Calu3 (cell line): ENCODE data around the gene ERLEC1. TPM values are rescaled to one million over a fixed set of nuclear protein-coding genes. Genes with fewer than 3 reads are reported as not detected.

ENCODE experiments used
- BruUV-seq: library from RNA; stranded (reverse); fragments of 400-500 nt; replicated peaks from 2 replicates; lab custom pipeline; 2021; lab: Mats Ljungman, UMichigan
- CTCF ChIA-PET: fragments of 300-600 bp; sonication (Branson Sonifier 250); formaldehyde crosslinking; loops from one replicate; lab custom pipeline; 2022; ENCODE audit warnings: antibody characterized with exemption; lab: Charles Lee
- DNase-seq: peaks from one replicate; pipeline ENCODE4 v3.0.0; 2022
- H3K27ac Mint-ChIP-seq: one replicate; pipeline ENCODE4 v1.8.0; 2022; ENCODE audit warnings: mixed read lengths; ENCODE audit not compliant: unreplicated experiment
- H3K27me3 Mint-ChIP-seq: one replicate; pipeline ENCODE4 v1.8.0; 2022; ENCODE audit warnings: mixed read lengths; ENCODE audit not compliant: unreplicated experiment
- H3K36me3 Mint-ChIP-seq: one replicate; pipeline ENCODE4 v1.8.0; 2022; ENCODE audit warnings: mild to moderate bottlenecking, moderate library complexity, mixed read lengths; ENCODE audit not compliant: insufficient read depth, unreplicated experiment
- H3K4me1 Mint-ChIP-seq: one replicate; pipeline ENCODE4 v1.8.0; 2022; ENCODE audit warnings: mild to moderate bottlenecking, low read depth, mixed read lengths; ENCODE audit not compliant: unreplicated experiment
- H3K4me3 Mint-ChIP-seq: one replicate; pipeline ENCODE4 v1.8.0; 2022; ENCODE audit warnings: mild to moderate bottlenecking, low read depth, moderate library complexity, mixed read lengths; ENCODE audit not compliant: unreplicated experiment
- H3K9me3 Mint-ChIP-seq: one replicate; pipeline ENCODE4 v1.8.0; 2022; ENCODE audit warnings: low read depth, mixed read lengths; ENCODE audit not compliant: unreplicated experiment
- intact Hi-C: fragments of 100-400 bp; cut with micrococcal nuclease; formaldehyde crosslinking; loops from one replicate; pipeline ENCODE4 v1.10.0; 2022; ENCODE audit not compliant: unreplicated experiment
- total RNA-seq: library from RNA; stranded (reverse); gene quantifications from 2 replicates; pipeline ENCODE4 v1.2.3, GENCODE V29; 2022
- TF ChIP-seq, protein P1 (sequence below): fragments of 200-600 bp; IDR thresholded peaks from one replicate; pipeline ENCODE4 v1.8.0; 2022; ENCODE audit warnings: antibody characterized with exemption; ENCODE audit not compliant: unreplicated experiment

The ERLEC1 gene
- total RNA-seq, 1 experiment from 2014 or later: 51.9 TPM

DNA sequence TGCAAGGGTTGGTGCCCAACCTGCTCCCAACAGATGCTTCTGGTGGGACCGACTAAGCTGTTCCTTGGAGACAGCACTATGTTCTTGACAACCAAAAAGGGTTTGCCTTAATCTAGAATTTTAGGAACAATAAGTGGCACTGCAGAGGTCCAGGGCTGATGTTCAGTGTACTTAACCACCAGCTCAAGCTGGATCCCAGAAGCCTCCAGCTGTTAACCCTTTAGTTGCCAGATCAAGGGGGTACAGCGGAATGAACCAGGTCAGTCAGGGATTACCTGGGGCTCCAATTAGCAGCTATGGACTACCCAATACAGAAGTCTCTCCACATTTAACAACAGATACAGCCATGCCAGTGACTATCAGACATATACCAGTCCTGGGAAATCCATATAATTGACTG lies 69.4 kb downstream of the ERLEC1 start:
- intact Hi-C loops: no loop called here
- BruUV-seq: no TSS peak
- H3K4me1 Mint-ChIP-seq: peaks cover 22% of the 10 kb centered on the region
- H3K9me3 Mint-ChIP-seq: no peaks in the 10 kb centered on the region
- H3K4me3 Mint-ChIP-seq: no peak overlapping the region
- DNase-seq: no peak
- H3K27ac Mint-ChIP-seq: no peak overlapping the region
- TF ChIP-seq, protein P1, sequence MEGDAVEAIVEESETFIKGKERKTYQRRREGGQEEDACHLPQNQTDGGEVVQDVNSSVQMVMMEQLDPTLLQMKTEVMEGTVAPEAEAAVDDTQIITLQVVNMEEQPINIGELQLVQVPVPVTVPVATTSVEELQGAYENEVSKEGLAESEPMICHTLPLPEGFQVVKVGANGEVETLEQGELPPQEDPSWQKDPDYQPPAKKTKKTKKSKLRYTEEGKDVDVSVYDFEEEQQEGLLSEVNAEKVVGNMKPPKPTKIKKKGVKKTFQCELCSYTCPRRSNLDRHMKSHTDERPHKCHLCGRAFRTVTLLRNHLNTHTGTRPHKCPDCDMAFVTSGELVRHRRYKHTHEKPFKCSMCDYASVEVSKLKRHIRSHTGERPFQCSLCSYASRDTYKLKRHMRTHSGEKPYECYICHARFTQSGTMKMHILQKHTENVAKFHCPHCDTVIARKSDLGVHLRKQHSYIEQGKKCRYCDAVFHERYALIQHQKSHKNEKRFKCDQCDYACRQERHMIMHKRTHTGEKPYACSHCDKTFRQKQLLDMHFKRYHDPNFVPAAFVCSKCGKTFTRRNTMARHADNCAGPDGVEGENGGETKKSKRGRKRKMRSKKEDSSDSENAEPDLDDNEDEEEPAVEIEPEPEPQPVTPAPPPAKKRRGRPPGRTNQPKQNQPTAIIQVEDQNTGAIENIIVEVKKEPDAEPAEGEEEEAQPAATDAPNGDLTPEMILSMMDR: no peak
- peaks cover 10% of the 10 kb centered on the region for H3K36me3 Mint-ChIP-seq
- CTCF ChIA-PET: no interaction called here
- H3K27me3 Mint-ChIP-seq: no peaks in the 10 kb centered on the region

DNA sequence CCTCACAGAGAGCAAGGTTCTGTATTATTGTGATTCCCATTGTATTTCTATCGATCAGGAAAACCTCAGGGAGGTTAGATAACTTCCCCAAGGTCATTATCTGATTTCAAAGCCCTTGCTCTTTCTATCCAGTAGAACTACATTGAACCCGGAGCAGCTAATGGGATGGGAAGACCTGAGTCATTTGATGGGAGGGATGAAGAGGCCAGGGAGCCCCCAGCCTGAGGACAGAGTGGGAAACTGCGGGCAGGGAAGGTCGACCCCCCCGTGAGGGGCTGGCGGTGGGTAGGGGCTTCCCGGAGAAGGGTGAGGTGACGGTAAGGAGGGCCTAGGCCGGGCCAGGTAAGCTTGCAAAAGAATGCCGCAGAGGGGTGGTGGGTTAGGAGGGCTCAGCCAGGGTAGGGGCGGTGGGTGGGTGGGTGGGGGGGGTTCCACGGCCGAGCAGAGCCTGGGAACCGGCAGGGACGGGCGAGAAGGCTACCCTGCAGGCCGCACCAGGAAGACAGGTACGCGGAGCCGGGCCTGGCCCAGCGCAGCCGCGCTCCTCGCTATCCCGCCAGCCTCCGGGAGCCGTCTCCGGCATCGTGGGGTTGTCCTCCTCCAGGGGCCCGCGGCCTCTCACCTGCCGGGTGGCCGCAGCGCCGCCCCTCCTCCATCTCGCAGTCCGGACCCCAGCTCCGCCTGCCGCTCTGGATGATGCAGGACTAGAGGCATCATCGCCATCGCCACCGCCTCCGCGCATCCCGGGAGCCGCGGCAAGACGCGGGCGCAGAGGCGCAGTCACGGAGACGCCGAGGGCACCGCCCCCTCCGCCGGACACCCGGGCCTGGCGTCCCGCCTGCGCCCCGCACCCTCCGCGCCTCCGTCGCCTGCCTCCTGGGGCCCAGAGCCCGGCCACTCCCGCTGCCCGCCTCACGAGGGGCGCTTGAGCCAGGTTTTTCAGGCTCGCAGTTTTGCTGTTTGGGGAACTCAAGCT lies 72.7 kb downstream of the ERLEC1 start, which contains the start of gene GPR75:
Gene GPR75 (minus strand): TSS at position 762 of the 976 bp plus-strand sequence. CDS start 5,211 bp downstream, outside the sequence.
- Mint-ChIP-seq H3K9me3 (no peaks in the 10 kb centered on the region), H3K36me3 (peaks cover 9% of the 10 kb centered on the region), H3K4me3 (no peak within 1 kb of the TSS), H3K27ac (no peak within 1 kb of the TSS), H3K4me1 (peaks cover 22% of the 10 kb centered on the region), H3K27me3 (no peaks in the 10 kb centered on the region)
- DNase-seq: no peak
- TF ChIP-seq, protein P1: no peak
- CTCF ChIA-PET: interaction anchor here (0.6 kb wide), 1 partner anchor 45 kb away, joined by 4 read pairs; no protein-coding TSS in a partner anchor
- intact Hi-C loops: no loop called here
- no TSS peak for BruUV-seq

DNA sequence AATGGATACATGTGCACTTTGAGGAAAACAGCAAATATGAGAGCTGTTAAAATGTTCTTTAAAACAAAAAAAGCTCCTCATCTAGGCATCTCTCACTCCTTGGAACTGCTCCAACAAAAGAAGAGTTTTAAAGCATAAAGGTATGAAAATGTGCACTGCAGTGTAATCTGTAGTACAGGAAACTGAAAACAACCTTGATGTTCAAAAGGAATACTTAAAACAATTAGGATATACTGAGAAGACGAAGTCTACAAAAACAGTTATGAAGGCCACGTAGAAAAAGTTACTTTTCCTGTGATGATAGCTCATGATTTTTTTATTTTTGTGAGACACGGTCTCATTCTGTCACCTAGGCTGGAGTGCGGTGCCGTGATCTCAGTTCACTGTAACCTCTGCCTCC lies 75.0 kb downstream of the ERLEC1 start:
- H3K4me3 Mint-ChIP-seq: no peak overlapping the region
- no peak overlapping the region for H3K27ac Mint-ChIP-seq
- CTCF ChIA-PET: no interaction called here
- H3K4me1 Mint-ChIP-seq: peaks cover 18% of the 10 kb centered on the region
- no peaks in the 10 kb centered on the region for H3K27me3 Mint-ChIP-seq
- BruUV-seq: no TSS peak
- intact Hi-C loops: no loop called here
- H3K9me3 Mint-ChIP-seq: no peaks in the 10 kb centered on the region
- H3K36me3 Mint-ChIP-seq: peaks cover 31% of the 10 kb centered on the region
- DNase-seq: no peak
- TF ChIP-seq, protein P1: no peak

DNA sequence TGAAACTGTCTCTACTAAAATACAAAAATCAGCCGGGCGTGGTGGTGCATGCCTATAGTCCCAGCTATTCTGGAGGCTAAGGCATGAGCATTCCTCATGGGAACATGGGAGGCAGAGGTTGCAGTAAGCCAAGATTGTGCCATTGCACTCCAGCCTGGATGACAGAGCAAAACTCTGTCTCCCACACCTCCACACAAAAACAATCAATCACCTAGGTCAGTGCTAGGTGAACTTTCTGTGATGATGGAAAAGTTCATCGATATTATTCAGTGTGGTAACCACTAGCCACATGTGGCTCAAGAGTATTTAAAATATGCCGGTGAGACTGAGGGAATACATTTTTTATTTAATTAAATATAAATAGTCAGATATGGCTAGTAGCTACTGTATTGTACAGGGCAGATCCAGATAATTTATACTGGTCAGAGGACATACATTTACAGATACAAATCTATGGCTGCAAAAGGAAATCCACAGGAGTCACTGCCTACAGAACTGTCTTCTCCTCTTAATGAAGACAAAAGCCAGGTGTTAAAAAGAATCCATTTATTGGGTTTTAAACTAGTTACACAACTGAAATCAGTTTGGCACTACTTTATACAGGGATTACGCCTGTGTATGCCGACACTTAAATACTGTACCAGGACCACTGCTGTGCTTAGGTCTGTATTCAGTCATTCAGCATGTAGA lies 76.8 kb downstream of the ERLEC1 start:
- intact Hi-C loops: no loop called here
- Mint-ChIP-seq H3K27ac (no peak overlapping the region), H3K9me3 (no peaks in the 10 kb centered on the region), H3K27me3 (no peaks in the 10 kb centered on the region), H3K4me3 (no peak overlapping the region), H3K36me3 (peaks cover 43% of the 10 kb centered on the region), H3K4me1 (peaks cover 12% of the 10 kb centered on the region)
- CTCF ChIA-PET: no interaction called here
- TF ChIP-seq, protein P1: no peak
- BruUV-seq: no TSS peak
- DNase-seq: no peak
